Measurements from ENCODE around the gene ATP8B3. TPM values are rescaled to one million over a fixed set of nuclear protein-coding genes. Genes with fewer than 3 reads are reported as not detected.

ATP8B3 gene
- total and polyA plus RNA-seq, 2 donors from 2014 or later: 0.24 to 3.6 TPM

- H3K36me3 ChIP-seq (ENCODE audit: control insufficient read depth in 2 of 3, insufficient read depth in 3 of 3, low read length in 3 of 3): no peaks in the 10 kb centered on the region
- no peak for DNase-seq
- H3K4me1 ChIP-seq (ENCODE audit: control insufficient read depth in 2 of 3, insufficient read depth in 2 of 3, low read depth in 1 of 3, low read length in 3 of 3): peaks cover 0 to 58% (median 12%) of the 10 kb centered on the region in 3 donors
- no peaks in the 10 kb centered on the region for H3K9me3 ChIP-seq (ENCODE audit: control insufficient read depth in 2 of 3, insufficient read depth in 1 of 3, low read length in 3 of 3)
- H3K27me3 ChIP-seq (ENCODE audit: control insufficient read depth, insufficient read depth, low read length): no peaks in the 10 kb centered on the region
- H3K4me3 ChIP-seq (ENCODE audit: low read length in 3 of 3): no peak overlapping the region
- no peak overlapping the region for H3K9ac ChIP-seq (ENCODE audit: low read length in 3 of 3)
- no peak overlapping the region for H3K27ac ChIP-seq (ENCODE audit: low read depth in 2 of 2, low read length in 2 of 2)
- no peak for FAIRE-seq
- intact Hi-C loops (cut with DNase I): no loop called here
- TF ChIP-seq CTCF (IDR thresholded peaks at IDR 0.05; ENCODE audit: borderline replicate concordance, extremely low read depth, insufficient read depth): no peak
Observed at GRCh38 chr19:1843116-1843515, 31.0 kb upstream of the ATP8B3 start.

GRCh38 chr19:1841209-1841924, 29.3 kb upstream of the ATP8B3 start:
- Histone ChIP-seq H3K9me3 (ENCODE audit: control insufficient read depth in 2 of 3, insufficient read depth in 1 of 3, low read length in 3 of 3) (no peaks in the 10 kb centered on the region), H3K27ac (ENCODE audit: low read depth in 2 of 2, low read length in 2 of 2) (peak overlapping the region in 1 of 2 donors; percentile 63), H3K4me3 (ENCODE audit: low read length in 3 of 3) (peak overlapping the region in 1 of 3 donors; percentile 35), H3K9ac (ENCODE audit: low read length in 3 of 3) (peak overlapping the region in 1 of 3 donors; percentile 19), H3K4me1 (ENCODE audit: control insufficient read depth in 2 of 3, insufficient read depth in 2 of 3, low read depth in 1 of 3, low read length in 3 of 3) (peaks cover 0 to 47% (median 5%) of the 10 kb centered on the region in 3 donors), H3K36me3 (ENCODE audit: control insufficient read depth in 2 of 3, insufficient read depth in 3 of 3, low read length in 3 of 3) (no peaks in the 10 kb centered on the region), H3K27me3 (ENCODE audit: control insufficient read depth, insufficient read depth, low read length) (no peaks in the 10 kb centered on the region)
- DNase-seq (peak in 1 of 5 donors; percentile 74), FAIRE-seq (no peak)
- no peak for TF ChIP-seq CTCF (IDR thresholded peaks at IDR 0.05; ENCODE audit: borderline replicate concordance, extremely low read depth, insufficient read depth)
- intact Hi-C loops (cut with DNase I): no loop called here

GRCh38 chr19:1840541-1841115, 28.6 kb upstream of the ATP8B3 start:
- H3K27me3 ChIP-seq (ENCODE audit: control insufficient read depth, insufficient read depth, low read length): no peaks in the 10 kb centered on the region
- H3K4me1 ChIP-seq (ENCODE audit: control insufficient read depth in 2 of 3, insufficient read depth in 2 of 3, low read depth in 1 of 3, low read length in 3 of 3): peaks cover 0 to 40% (median 0%) of the 10 kb centered on the region in 3 donors
- peak overlapping the region in 1 of 2 donors; percentile 63 for H3K27ac ChIP-seq (ENCODE audit: low read depth in 2 of 2, low read length in 2 of 2)
- H3K36me3 ChIP-seq (ENCODE audit: control insufficient read depth in 2 of 3, insufficient read depth in 3 of 3, low read length in 3 of 3): no peaks in the 10 kb centered on the region
- DNase-seq (peak in 1 of 5 donors; percentile 85), FAIRE-seq (no peak)
- no peaks in the 10 kb centered on the region for H3K9me3 ChIP-seq (ENCODE audit: control insufficient read depth in 2 of 3, insufficient read depth in 1 of 3, low read length in 3 of 3)
- peak overlapping the region in 1 of 3 donors; percentile 35 for H3K4me3 ChIP-seq (ENCODE audit: low read length in 3 of 3)
- intact Hi-C loops (cut with DNase I): no loop called here
- TF ChIP-seq CTCF (IDR thresholded peaks at IDR 0.05; ENCODE audit: borderline replicate concordance, extremely low read depth, insufficient read depth): no peak
- peak overlapping the region in 1 of 3 donors; percentile 19 for H3K9ac ChIP-seq (ENCODE audit: low read length in 3 of 3)
